Adipocyte (in vitro differentiated cells): ENCODE results near the gene MLH1.

ENCODE experiments used
- DNase-seq: peaks from one replicate; pipeline ENCODE4 v3.0.0-alpha.2; 2015; ENCODE audit warnings: low read depth
- H3K27me3 ChIP-seq: replicated peaks from 2 replicates; pipeline ENCODE4 v1.7.0; 2013; ENCODE audit warnings: mild to moderate bottlenecking, low read length, moderate library complexity; ENCODE audit not compliant: control insufficient read depth, insufficient read depth
- H3K36me3 ChIP-seq: 2 replicates; pipeline ENCODE4 v1.7.0; 2013; ENCODE audit warnings: low read length, mild to moderate bottlenecking, moderate library complexity; ENCODE audit not compliant: control insufficient read depth, insufficient read depth, severe bottlenecking
- H3K4me1 ChIP-seq: 2 replicates; pipeline ENCODE4 v1.7.0; 2013; ENCODE audit warnings: mild to moderate bottlenecking, low read length, moderate library complexity; ENCODE audit not compliant: control insufficient read depth, insufficient read depth
- H3K4me3 ChIP-seq: 2 replicates; pipeline ENCODE4 v1.7.0; 2013; ENCODE audit warnings: mild to moderate bottlenecking, low read length, moderate library complexity
- H3K9ac ChIP-seq: 2 replicates; pipeline ENCODE4 v1.7.0; 2013; ENCODE audit warnings: mild to moderate bottlenecking, low read length, moderate library complexity
- H3K9me3 ChIP-seq: 2 replicates; pipeline ENCODE4 v1.7.0; 2013; ENCODE audit warnings: mild to moderate bottlenecking, low read length, moderate library complexity; ENCODE audit not compliant: control insufficient read depth

MLH1 gene

DNA sequence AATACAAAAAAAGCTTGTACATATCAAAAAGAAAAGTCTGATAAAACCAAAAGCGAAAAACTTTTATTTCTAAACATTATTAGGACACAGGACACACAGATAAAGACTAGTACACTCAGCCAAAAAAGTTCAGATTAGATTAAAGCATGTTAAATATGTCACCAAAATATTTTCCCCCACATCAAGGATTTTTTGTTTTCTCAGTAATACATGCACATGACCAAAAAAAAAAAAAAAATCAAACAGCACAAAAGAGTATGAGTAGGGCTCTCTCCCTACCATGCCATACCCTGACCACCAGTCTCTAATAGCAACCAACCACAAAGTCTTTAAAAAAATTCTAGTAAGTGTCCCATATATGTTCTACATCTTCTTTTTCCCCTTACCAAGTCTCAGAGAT, 103.7 kb downstream of the MLH1 start:
- no peak for DNase-seq
- Histone ChIP-seq H3K9ac (peak overlapping the region; percentile 43), H3K4me3 (no peak overlapping the region), H3K9me3 (no peaks in the 10 kb centered on the region), H3K36me3 (peaks cover 25% of the 10 kb centered on the region), H3K4me1 (peaks cover 23% of the 10 kb centered on the region), H3K27me3 (no peaks in the 10 kb centered on the region)

DNA sequence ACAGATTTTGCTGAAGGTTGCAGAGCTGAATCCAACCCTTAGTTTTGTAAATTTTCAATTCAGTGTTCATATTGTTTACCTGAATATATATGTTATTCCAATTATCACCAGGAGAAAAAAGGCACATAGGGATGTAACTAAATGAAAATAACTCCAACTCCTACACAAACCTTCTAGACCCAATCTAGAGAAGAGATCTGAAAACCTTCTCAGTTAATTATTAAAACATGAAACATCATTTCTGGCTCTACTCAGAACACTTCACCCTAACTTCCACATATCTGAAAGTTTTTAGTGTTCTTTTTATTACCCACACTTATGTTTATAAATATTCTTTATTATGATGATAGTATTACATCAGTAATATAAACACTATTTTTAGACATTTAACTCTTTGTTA, 104.5 kb downstream of the MLH1 start:
- H3K4me1 ChIP-seq: peaks cover 23% of the 10 kb centered on the region
- H3K36me3 ChIP-seq: peaks cover 18% of the 10 kb centered on the region
- no peak overlapping the region for H3K4me3 ChIP-seq
- no peaks in the 10 kb centered on the region for H3K9me3 ChIP-seq
- no peak overlapping the region for H3K9ac ChIP-seq
- no peak for DNase-seq
- no peaks in the 10 kb centered on the region for H3K27me3 ChIP-seq

DNA sequence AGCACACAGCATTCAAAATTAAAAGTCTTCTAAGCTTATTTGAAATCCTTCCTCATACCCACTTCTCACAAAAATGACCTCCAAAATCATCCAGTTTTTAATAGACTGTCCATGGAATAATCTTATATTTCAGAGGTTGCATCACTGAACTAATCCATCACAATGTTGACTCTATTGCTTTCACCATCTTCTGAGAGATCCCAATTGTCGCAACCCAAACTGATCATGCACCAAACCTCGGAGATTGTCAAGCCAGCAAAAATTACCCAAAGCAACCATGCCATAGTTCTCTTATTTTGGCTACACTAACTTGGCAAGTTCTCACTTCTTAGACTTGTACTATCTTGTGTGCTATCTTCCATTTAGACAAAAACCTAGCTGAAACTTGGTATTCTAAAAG, 105.6 kb downstream of the MLH1 start:
- Histone ChIP-seq H3K36me3 (peaks cover 13% of the 10 kb centered on the region), H3K27me3 (no peaks in the 10 kb centered on the region), H3K9ac (no peak overlapping the region), H3K9me3 (no peaks in the 10 kb centered on the region), H3K4me1 (peaks cover 23% of the 10 kb centered on the region), H3K4me3 (no peak overlapping the region)
- no peak for DNase-seq

DNA sequence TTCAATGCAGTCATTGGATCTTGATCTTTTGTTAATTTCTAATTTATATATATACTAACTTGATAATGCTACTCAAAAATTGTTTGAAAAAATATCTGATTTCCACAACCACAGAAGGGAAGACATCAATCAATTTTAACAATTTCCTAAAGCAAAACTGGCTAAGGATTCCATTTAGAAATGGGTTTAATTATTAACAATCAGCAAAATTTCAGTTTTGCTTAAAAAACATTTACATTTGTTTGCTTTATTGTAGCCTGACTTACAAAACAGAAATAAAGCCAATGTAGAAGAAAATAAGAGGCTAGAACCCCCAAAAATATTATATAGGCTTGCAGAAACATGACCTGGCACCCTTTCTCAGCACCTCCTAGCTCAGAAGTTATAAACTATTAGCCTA, 106.2 kb downstream of the MLH1 start:
- H3K4me1 ChIP-seq: peaks cover 23% of the 10 kb centered on the region
- no peaks in the 10 kb centered on the region for H3K9me3 ChIP-seq
- H3K9ac ChIP-seq: no peak overlapping the region
- H3K4me3 ChIP-seq: no peak overlapping the region
- H3K27me3 ChIP-seq: no peaks in the 10 kb centered on the region
- no peak for DNase-seq
- peaks cover 7% of the 10 kb centered on the region for H3K36me3 ChIP-seq

DNA sequence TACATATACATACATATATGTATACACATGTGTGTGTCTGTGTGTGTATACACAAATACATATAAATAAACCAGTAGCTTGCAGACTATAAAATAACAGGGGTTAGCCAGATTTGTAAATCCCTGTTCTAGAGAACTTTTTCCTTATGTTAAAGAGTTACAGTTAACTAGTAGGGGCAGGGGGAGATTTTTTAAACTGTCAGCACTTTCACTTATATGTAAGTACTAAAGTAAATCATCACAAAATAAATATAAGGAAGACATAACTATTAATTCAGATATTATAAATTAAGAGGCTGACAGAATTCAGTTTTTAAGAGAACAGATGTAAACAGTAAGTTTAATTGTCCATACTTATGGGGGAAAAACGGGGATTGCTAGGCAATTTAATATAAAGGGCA, 107.1 kb downstream of the MLH1 start:
- DNase-seq: no peak
- Histone ChIP-seq H3K9me3 (no peaks in the 10 kb centered on the region), H3K36me3 (peaks cover 5% of the 10 kb centered on the region), H3K27me3 (no peaks in the 10 kb centered on the region), H3K4me3 (no peak overlapping the region), H3K9ac (no peak overlapping the region), H3K4me1 (peaks cover 23% of the 10 kb centered on the region)
